SK-N-MC (cell line): Measurements from ENCODE around the gene COTL1.

Experiments used
- EZH2 ChIP-seq: fragments of 200-600 bp; sonication (generic); IDR thresholded peaks from one replicate; pipeline ENCODE4 v1.6.1; 2017; ENCODE audit warnings: antibody characterized with exemption
- FOXP2 ChIP-seq: optimal IDR thresholded peaks from 2 replicates; pipeline ENCODE3; 2011; ENCODE audit warnings: mild to moderate bottlenecking, moderate library complexity; ENCODE audit not compliant: insufficient read depth; ENCODE audit errors: extremely low read length, control extremely low read depth
- POLR2AphosphoS5 ChIP-seq: IDR thresholded peaks from 2 replicates; pipeline ENCODE4 v1.6.1; 2012; ENCODE audit warnings: mild to moderate bottlenecking, low read depth, low read length, borderline replicate concordance

- TF ChIP-seq EZH2 (no peak), POLR2AphosphoS5 (no peak), FOXP2 (no peak)
These were observed 17.8 kb upstream of the COTL1 start for GRCh38 chr16:84635702-84636101.
